ENCODE measurements around the gene CD6.
"Not testable (repeated sequence)": the region's sequence is repeated elsewhere in the genome, so short reads cannot be mapped to it uniquely, and the experiment has no call there.

CD6 gene

GRCh38 chr11:61059260-61059752 lies 87.8 kb downstream of the CD6 start:
- DNase-seq = no peak

- peak; percentile 18 for DNase-seq
These were observed 89.8 kb downstream of the CD6 start for GRCh38 chr11:61061081-61061826.

- DNase-seq = no peak
These were observed 90.9 kb downstream of the CD6 start for GRCh38 chr11:61062181-61062930.

- not testable (repeated sequence) for DNase-seq
These were observed 93.8 kb downstream of the CD6 start for GRCh38 chr11:61065236-61065635.

GRCh38 chr11:61065955-61066638 lies 94.6 kb downstream of the CD6 start:
- no peak for DNase-seq

GRCh38 chr11:61066645-61067044 lies 95.2 kb downstream of the CD6 start:
- DNase-seq = no peak

GRCh38 chr11:61067782-61068446 lies 96.4 kb downstream of the CD6 start:
- DNase-seq = no peak

GRCh38 chr11:61068581-61068980 lies 97.1 kb downstream of the CD6 start:
- no peak for DNase-seq

- no peak for DNase-seq
These were observed 97.9 kb downstream of the CD6 start for GRCh38 chr11:61069427-61069826.

Measured in DMS53 (cell line).